HS-27A (cell line): ENCODE results near the gene MPPE1.

Experiments used
- DNase-seq: peaks from one replicate; pipeline ENCODE4 v3.0.0-alpha.2; 2012; ENCODE audit warnings: low read depth, missing footprints

Gene MPPE1

DNA sequence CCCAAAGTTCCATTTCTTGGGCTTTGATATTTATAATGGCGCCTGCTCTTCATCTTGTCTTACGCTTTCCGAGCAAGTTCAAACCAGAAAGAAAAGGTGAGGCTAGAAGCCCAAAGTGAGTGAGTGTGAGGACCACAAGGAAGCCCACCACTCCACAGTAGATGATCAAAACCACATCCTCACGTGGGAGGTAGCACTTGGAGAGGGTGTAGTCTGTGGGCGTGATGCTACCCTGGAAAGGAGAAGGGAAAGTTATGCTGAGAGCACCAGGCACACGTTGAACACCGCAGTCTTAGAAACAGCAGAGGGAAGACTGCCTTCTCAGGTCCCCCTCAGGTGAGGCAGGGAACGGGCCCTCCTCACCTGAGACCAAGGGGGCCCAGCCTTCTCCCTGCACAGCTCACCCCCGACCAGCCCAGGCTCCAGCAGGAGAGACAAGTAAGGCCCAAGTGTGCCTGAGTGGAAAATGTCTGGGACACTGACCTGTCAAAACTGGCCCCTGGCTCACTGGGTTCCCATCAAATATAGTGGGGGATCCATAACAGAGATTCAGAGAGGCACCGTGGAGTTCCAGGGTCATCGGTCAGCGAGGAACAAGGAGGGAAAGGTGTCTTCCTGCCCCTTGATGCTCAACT is 23.6 kb downstream of the MPPE1 start:
- no peak for DNase-seq

DNA sequence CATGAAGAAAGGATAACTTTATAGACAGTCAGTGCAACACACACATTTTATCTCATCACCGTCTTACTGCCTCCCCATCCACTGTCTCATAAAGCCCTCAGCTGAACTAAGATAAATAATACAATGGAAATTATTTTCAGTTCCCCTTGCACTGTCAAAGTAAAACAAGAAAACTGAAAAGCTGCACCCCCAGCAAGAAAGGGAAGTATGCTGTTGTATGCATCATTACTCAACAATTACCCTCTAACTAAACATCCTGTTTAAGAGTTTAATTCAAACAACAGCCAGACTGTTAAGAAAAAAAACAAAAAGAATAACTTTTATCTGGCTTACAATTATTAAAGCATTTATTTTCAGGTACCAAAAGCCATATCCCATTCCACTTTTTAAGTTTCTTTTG is 25.0 kb downstream of the MPPE1 start:
- no peak for DNase-seq

GRCh38 chr18:11882636-11883035 is 25.5 kb downstream of the MPPE1 start:
- no peak for DNase-seq

- DNase-seq, result no peak
These were observed 27.4 kb downstream of the MPPE1 start for GRCh38 chr18:11880586-11881304.

DNA sequence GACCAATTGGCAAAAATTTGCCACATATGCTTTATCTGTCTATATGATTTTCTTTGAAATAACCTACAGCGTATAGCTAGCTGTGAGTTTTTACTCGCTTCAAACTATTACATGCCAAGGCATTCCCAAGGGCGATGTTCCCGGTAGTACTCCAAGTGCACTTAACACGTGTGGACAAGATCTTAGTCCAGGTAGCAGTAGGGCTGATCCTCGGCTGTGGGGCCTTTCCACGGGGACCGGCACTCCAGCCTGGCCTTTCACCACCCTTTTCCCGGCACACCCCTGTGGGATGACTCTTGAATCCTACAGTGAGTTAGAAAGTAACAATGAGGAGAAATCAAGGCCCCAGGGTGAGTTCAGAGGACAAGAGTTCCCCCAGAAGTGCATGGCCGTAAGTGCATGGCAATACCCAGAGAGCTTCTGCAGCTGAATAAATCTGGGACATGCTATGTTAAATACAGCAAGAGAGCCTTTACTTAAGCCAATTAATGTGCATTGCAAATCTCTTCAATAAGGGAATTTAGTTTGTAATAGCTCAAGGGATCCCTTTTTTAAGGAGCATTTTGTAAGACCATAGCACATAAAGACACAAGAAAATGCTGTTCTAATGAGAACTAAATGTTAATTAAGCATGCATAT is 30.5 kb downstream of the MPPE1 start:
- DNase-seq, result no peak

- no peak for DNase-seq
These were observed 33.4 kb downstream of the MPPE1 start for GRCh38 chr18:11874676-11875075.

GRCh38 chr18:11873670-11874340 is 34.3 kb downstream of the MPPE1 start:
- DNase-seq, result no peak

DNA sequence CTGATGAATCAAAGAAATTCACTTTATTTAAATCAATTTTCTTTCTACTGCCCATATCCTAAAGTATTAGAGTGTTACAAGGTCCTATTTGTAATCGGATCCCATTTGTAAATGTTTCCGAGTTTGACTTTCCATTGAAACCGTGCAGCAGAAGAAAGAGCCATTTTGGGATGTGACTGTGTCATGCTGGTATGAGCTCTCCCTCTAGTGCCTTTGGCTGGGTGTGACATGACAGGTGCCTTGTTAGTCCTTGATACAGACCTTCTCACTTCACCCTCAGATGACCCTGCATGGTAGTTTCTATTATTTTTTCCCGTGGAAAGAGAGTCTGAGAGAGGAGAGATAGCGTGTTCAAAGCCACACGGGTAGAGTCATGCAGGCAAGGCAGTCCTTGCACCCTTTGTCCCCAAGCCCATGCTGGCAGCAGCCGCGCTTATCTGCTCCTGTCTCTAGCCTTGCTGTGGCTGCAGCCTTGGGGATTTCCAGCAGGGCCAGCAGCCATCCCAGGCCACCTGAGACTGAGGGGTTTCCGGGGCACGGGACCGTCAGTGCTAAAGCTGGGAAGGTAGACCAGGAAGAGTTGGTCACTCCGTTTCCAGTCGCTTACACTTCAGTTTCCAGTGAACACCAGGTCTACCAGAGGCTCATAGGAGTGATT is 35.5 kb downstream of the MPPE1 start:
- DNase-seq, result no peak

- DNase-seq, result no peak
These were observed 36.6 kb downstream of the MPPE1 start for GRCh38 chr18:11871501-11871900.

- DNase-seq, result no peak
These were observed 39.9 kb downstream of the MPPE1 start for GRCh38 chr18:11868230-11868629.

- DNase-seq, result no peak
These were observed 41.4 kb downstream of the MPPE1 start for GRCh38 chr18:11866764-11867163.

GRCh38 chr18:11866329-11866728 is 41.8 kb downstream of the MPPE1 start:
- no peak for DNase-seq

GRCh38 chr18:11865071-11865470 is 43.0 kb downstream of the MPPE1 start:
- no peak for DNase-seq

DNA sequence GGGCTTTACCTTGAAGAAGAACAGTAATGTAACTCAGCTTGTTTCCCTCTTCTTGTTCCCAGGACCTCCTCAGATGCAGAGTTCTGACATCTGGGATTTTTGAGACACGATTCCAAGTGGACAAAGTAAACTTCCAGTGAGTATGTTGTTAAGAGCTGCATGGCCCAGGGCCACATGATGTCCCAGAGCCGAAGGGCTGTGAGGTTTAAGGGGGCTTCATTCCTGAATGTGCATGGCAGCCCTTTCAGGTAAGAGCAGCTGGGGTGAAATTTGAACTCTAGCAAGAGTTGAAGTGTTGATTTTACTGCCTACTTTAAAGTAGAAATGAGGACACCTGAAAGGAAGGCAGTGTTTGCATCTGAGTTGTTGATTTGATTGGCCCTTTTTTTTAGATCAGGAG is 43.6 kb downstream of the MPPE1 start:
- no peak for DNase-seq

- no peak for DNase-seq
These were observed 45.5 kb downstream of the MPPE1 start for GRCh38 chr18:11862468-11863137.

DNA sequence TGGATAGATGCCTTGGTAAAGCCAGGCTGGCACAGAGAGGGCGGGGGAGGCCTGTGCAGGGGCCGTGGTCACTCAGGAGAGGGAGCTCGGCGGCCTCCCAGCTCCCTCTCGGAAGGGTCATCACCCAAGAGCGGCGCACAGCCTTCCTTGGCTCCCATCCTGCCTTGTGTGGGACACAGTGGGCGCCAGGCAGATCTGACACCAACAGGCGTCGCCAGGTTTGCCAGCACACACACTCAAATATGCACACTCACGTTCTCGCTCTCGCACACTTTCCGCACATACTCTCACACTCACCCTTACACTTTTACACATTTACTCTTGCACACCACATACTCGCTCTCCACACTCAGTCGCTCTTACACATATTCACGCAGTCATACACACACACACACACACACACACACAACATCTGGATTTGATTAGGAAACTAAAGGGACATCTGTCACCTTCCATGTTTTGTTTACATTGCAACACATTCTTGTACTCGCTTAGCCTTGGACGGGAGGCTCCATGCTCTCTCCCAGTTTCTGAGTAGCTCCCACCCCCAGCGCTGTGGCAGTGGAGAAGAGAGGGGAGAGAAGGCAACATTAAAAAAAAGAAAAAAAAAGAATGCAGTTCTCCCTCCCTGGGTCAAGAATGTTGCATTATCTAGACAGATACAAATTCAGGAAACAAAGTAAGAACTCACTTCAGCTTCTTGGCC is 46.4 kb downstream of the MPPE1 start:
- no peak for DNase-seq

- DNase-seq, result no peak
These were observed 47.3 kb downstream of the MPPE1 start for GRCh38 chr18:11860594-11861450.

GRCh38 chr18:11859903-11860407 is 48.2 kb downstream of the MPPE1 start:
- peak; percentile 74 for DNase-seq

DNA sequence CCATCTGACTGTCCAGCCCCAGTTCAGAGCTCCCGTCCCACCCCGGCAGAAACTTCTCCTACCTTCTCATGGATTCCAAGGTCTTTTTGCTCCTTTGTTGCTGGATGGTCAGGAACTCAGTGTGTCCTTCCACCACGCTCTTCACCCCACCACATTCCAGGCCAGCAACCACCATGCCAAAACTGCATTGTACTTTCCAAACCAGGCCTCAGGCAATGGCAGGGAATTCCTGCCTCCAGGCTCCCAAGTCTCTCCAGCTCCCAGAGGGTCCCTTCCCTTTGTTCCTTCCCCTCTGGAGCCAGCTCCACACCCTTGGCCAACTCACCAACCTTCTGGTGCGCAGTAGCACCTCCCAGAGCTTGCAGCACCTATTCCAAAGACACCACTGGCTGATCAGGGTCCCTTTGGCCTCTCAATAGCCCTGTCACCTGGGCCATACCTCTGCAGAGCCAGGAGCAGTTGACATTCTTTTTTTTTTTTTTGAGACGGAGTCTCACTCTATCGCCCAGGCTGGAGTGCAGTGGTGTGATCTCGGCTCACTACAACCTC is 48.8 kb downstream of the MPPE1 start:
- DNase-seq, result no peak
